ENCODE measurements around the gene SMYD2. TPM values are rescaled to one million over a fixed set of nuclear protein-coding genes. Genes with fewer than 3 reads are reported as not detected.

Gene SMYD2
- total and polyA plus RNA-seq, 2 donors (not counting 3 experiments of a cell fraction or from before 2014, with no cell fraction given), result 8.0 to 20.9 TPM

DNA sequence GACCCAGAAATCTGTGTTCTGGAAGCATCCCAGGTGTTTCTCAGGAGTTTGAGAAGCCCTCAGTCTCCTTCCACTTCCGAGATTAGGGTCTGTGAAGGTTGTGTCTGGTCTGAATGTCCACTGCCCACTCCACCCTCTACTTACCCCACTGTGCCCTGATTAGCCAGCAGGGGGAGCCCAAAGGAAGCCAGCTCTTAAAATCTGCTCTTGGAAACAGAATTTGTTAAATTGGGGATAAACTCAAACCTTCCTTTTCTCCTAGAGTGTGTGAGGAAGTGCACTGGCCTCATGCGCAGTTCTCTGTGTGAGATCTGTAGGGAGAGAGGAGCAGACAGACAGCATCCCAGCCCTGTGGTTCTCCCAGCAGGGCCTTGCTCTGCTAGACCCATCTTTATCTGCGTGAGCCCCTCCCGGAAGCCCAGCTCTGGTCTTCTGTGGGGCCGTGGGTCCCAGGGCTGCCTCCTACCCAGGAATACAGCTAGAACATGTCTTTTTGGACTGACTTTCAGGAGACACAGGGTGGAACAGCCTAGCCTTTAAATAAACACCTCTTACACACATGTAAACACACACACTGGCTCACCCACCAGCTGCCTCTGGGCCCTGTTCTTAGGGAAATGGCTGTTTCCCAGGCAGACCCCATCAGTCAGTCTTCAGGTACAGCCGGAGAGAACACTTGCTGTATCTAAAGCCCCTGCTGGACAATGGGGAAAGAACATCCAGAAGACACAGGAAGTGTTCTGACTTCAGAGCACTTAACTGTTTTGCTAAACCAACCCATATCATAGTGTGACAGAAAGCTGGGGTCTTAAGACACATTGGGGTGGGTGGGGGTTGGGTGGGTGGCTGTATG lies 52.2 kb downstream of the SMYD2 start:
- H2AFZ ChIP-seq (ENCODE audit: low read depth, low read length), result no peak overlapping the region

More for the DNA sequence above, 52.2 kb downstream of the SMYD2 start:
- Histone ChIP-seq H3K9ac (replicated peaks; ENCODE audit: extremely low read depth, insufficient read depth, low read length) (no peak overlapping the region), H3K4me2 (ENCODE audit: insufficient read depth, low read length) (no peak overlapping the region), H3K9me1 (replicated peaks; ENCODE audit: control insufficient read depth, extremely low read depth, insufficient read depth, low read length) (no peaks in the 10 kb centered on the region), H3K4me3 (replicated peaks in 1 of 3; ENCODE audit: insufficient read depth in 1 of 3, low read depth in 1 of 3, low read length in 3 of 3) (no peak overlapping the region), H3K27me3 (ENCODE audit: control insufficient read depth in 2 of 2, insufficient read depth in 2 of 2, low read length in 2 of 2) (no peaks in the 10 kb centered on the region), H3K4me1 (ENCODE audit: control insufficient read depth, extremely low read depth, insufficient read depth, low read length) (no peaks in the 10 kb centered on the region), H4K20me1 (replicated peaks; ENCODE audit: control insufficient read depth, extremely low read depth, insufficient read depth, low read length) (no peaks in the 10 kb centered on the region), H3K27ac (ENCODE audit: insufficient read depth, low read depth, low read length) (no peak overlapping the region), H3K36me3 (ENCODE audit: control insufficient read depth in 2 of 2, extremely low read depth in 1 of 2, insufficient read depth in 2 of 2, low read length in 2 of 2) (no peaks in the 10 kb centered on the region), H3K79me2 (ENCODE audit: control insufficient read depth, insufficient read depth, low read length) (no peaks in the 10 kb centered on the region), H3K9me3 (replicated peaks; ENCODE audit: control insufficient read depth, insufficient read depth, low read length) (no peaks in the 10 kb centered on the region)
- no TSS peak for BruUV-seq (replicated peaks)
- intact Hi-C loops (cut with micrococcal nuclease), result loop anchor here (1.0 to 5.0 kb wide), 7 partner anchors 219 to 1211 kb away; partner anchors contain the start of genes CENPF and PROX1
- ChIA-PET CTCF (interaction anchor here (0.7 to 11.6 kb wide), 61 partner anchors 9 to 1213 kb away, joined by 3 to 671 read pairs (median 6); partner anchors contain the start of genes CENPF, PTPN14 and SMYD2), POLR2A (interaction anchor here (0.6 to 1.3 kb wide), 3 partner anchors 8 to 295 kb away, joined by 3 read pairs; partner anchors contain the start of gene CENPF)
- peak; percentile 87 for TF ChIP-seq CTCF (IDR thresholded peaks at IDR 0.05; ENCODE audit: extremely low read depth in 1 of 2, insufficient read depth in 1 of 2, low read depth in 1 of 2, low read length in 2 of 2)
- no peak for TF ChIP-seq JUN (IDR thresholded peaks at IDR 0.05; ENCODE audit: borderline replicate concordance, insufficient read depth, insufficient read length, low read depth)
- TF ChIP-seq POLR2AphosphoS5 (IDR thresholded peaks at IDR 0.05; ENCODE audit: insufficient read depth, low read depth, low read length), result peak; percentile 7
- no peak for TF ChIP-seq FOS (IDR thresholded peaks at IDR 0.05; ENCODE audit: borderline replicate concordance, insufficient read depth, low read length)
- TF ChIP-seq POLR2A (IDR thresholded peaks at IDR 0.05; ENCODE audit: low read depth, low read length), result no peak
- no peak for TF ChIP-seq GATA2 (IDR thresholded peaks at IDR 0.05; ENCODE audit: insufficient read depth, insufficient read length, low read depth, low read length)
- TF ChIP-seq EZH2 (IDR thresholded peaks at IDR 0.05; ENCODE audit: borderline replicate concordance, low read depth, low read length, severe bottlenecking), result no peak
- TF ChIP-seq MYC (IDR thresholded peaks at IDR 0.05; ENCODE audit: low read depth, low read length), result no peak
- TF ChIP-seq, protein P1, sequence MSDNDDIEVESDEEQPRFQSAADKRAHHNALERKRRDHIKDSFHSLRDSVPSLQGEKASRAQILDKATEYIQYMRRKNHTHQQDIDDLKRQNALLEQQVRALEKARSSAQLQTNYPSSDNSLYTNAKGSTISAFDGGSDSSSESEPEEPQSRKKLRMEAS (IDR thresholded peaks at IDR 0.05; ENCODE audit: insufficient read depth, insufficient read length), result no peak
- dilution Hi-C loops (cut with MboI; ENCODE audit: extremely low pct_ligation_motif_present, low sequenced_read_pairs), result loop anchor here (25.0 kb wide), 1 partner anchor 254 kb away; no protein-coding TSS in a partner anchor
- DNase-seq (ENCODE audit: low read depth, low spot score) (peak; percentile 54), FAIRE-seq (peak; percentile 72)
